ENCODE results near the gene CIAO2A.
"Not testable (repeated sequence)": the region's sequence is repeated elsewhere in the genome, so short reads cannot be mapped to it uniquely, and the experiment has no call there.

CIAO2A gene

DNA sequence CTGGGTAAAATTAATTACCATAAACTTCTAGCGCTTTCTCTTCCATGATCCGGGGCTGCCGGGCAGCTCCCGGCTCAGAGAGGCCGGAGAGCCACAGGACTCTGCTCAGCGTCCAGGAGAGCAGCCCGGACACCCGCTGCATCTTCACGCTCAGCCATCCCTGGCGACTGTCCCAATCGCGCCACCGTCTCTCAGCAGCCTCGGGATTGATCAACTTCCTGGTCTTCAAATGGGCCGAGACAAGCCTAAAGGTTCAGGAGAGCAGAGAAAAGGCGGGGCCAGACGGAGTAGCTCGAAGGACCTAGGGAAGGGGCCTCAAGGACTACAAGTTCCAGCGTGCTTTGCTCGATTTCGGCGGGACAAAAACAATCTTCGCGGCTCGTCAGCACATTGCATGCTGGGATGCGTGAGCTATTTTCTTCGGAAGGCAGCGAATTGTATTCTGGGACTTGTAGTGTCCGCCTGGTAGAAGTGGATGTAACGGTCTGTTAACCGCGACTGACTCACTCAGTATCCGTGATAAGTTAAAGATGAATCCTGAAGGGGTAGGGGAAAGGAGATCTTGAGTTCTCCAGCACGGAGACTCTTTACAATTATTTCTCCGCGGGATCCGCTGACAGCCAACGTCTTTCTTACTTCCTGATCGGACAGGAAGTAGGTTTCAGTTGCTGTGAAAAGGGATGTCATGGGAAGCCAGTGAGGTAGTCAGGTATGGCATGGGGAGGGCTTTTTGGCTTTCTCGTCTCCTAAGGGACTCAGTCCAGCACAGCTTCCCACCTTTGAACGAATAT, at the start of gene CIAO2A:
CIAO2A (minus strand) TSS at position 212 of the 791 bp plus-strand sequence; CDS start at position 142, 70 bp downstream.
- peak; percentile 97 for DNase-seq

DNA sequence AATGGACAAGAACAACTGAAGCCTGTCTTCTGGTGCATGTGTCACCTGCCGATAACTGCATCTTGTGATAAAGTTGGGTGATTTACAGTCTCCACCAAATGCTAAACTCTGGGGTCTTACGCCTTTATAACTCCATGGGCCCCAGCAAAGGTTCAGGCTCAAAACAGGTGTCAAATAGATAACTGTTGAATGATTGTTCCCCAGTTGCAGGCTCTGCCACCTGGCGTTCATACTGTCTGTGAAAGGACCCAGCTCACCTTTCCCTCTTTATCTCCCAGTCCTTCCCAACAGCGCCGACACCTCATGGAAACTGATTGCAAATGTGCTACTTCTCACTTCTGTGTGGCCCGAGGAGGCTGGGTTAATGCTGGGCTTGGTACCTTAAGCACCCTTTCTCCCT, 49.6 kb upstream of the CIAO2A start:
- DNase-seq, result no peak

GRCh38 chr15:64141798-64142512, 48.3 kb upstream of the CIAO2A start:
- DNase-seq, result peak; percentile 22

DNA sequence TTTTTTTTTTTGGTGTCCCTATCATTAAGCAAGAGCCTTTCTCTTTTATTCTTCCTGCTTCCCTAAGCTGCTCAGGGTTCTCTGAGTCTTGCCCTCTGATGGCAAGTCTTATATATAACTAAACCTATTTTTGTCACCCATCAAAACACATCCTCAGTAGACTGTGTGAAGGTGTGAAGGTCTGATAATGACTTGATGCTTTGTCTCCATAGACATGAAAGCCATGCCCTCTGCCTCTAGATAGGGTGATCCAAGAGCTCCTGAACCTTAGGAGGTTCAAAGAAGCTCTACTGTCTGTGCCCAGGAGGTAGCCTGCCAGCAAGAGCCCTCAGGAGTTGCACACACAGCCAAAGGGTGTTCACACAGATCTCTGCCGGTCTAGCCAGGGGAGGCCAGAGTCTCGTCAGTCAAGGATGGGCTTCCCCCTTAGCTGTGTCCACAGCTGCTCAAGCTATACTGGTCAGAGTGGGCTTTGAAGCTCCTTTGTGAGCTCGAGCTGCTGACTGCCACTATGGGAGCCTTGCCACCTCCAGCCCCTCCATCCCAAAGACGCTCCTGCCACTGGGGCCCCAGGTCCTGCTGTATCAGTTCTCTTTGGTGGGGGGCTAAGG, 44.8 kb upstream of the CIAO2A start:
- DNase-seq, result no peak

DNA sequence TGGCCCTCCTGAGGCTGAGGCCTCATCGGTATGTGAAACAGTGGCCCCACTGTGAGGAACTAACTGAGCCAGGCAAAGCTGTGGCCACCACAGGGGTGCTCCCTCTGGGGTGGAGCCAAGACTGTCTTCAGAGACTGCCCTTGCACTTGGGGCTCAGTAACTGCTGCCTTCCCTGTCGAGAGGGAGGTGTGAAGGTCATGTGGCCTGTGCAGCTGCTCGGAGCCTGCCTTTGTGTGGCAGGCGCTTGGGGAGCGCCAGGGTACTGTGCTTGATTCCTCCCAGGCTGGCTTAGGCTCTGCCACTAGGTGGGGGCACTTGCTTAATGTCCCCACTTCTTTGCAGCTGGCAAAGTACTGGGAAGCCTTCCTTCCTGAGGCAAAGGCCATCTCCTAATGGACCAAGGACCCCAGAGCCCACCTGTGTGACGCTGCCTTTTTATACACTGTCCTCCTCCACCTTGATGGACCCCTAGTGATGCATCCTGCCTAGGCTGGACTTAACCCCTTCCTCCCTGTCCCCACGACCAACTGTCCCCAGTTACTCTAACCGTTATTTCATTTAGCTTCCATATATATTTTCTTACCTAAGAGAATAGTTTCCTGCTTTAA, 43.7 kb upstream of the CIAO2A start:
- peak; percentile 62 for DNase-seq

DNA sequence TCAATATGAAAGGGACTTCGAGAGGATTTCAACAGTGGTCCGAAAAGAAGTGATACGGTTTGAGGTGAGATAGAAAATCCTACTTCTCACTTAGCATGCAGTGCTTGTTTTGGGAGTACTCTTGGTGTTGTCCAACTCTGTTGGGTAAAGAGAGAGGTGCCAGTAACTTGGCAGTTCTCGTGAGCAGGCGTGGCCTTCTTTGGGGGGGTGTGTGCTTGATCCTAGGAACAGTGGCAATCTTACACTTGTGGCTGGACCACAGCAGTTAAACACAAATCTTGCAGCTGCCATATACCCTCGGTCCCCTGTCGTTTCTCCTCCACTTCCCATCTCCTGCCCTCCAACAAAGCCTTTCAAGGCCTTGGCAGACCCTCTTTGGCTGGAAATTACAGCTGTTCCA, 42.7 kb upstream of the CIAO2A start:
- no peak for DNase-seq

GRCh38 chr15:64134345-64134829, 40.7 kb upstream of the CIAO2A start:
- peak; percentile 72 for DNase-seq

- DNase-seq, result no peak
These were observed 40.1 kb upstream of the CIAO2A start for GRCh38 chr15:64133623-64134344.

DNA sequence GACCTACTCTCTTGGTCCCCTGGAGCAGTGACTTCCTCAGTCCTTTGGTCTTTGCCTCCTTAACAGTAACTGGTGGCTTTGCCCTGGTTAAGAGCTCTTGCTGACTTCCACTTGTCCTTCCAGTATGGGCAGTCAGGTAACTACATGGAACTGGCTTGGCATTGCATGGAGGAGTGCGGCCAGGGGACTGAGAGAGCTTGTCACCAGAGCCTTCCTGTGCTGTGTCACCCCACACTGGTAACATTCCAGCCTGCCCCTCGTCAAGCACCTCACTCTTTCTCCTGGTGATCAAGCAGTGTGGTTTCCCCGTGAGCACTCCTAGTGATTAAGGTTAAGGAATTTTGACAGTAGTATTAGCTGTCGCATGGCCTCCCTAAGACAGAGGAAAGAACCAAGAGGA, 38.6 kb upstream of the CIAO2A start:
- DNase-seq, result no peak

- peak; percentile 42 for DNase-seq
These were observed 37.9 kb upstream of the CIAO2A start for GRCh38 chr15:64131547-64131946.

DNA sequence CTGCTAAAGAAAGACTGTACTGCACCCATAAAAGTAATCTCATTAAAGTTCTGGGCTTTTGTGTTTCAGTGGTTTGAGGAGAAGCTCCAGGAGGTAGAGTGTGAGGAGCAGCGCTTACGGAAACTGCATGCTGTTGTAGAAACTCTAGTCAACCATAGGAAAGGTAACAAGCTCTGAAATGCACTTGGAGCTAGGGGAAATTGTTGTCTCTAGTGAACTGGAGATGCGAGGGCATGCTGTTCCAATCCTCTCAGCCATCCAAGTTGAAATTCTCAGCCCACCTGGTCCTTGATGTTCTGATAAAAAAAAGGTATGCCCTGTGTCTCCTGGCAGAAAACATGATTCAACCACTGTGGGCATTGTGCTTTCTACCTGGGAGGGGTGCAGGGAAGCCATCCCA, 36.5 kb upstream of the CIAO2A start:
- DNase-seq, result no peak

GRCh38 chr15:64127521-64128270, 34.1 kb upstream of the CIAO2A start:
- DNase-seq, result no peak

- DNase-seq, result no peak
These were observed 32.3 kb upstream of the CIAO2A start for GRCh38 chr15:64125978-64126377.

GRCh38 chr15:64122936-64123351, 29.3 kb upstream of the CIAO2A start:
- peak; percentile 91 for DNase-seq

GRCh38 chr15:64122444-64122843, 28.8 kb upstream of the CIAO2A start:
- DNase-seq, result no peak

- no peak for DNase-seq
These were observed 28.0 kb upstream of the CIAO2A start for GRCh38 chr15:64121614-64122013.

GRCh38 chr15:64120322-64120721, 26.7 kb upstream of the CIAO2A start:
- DNase-seq, result not testable (repeated sequence)

DNA sequence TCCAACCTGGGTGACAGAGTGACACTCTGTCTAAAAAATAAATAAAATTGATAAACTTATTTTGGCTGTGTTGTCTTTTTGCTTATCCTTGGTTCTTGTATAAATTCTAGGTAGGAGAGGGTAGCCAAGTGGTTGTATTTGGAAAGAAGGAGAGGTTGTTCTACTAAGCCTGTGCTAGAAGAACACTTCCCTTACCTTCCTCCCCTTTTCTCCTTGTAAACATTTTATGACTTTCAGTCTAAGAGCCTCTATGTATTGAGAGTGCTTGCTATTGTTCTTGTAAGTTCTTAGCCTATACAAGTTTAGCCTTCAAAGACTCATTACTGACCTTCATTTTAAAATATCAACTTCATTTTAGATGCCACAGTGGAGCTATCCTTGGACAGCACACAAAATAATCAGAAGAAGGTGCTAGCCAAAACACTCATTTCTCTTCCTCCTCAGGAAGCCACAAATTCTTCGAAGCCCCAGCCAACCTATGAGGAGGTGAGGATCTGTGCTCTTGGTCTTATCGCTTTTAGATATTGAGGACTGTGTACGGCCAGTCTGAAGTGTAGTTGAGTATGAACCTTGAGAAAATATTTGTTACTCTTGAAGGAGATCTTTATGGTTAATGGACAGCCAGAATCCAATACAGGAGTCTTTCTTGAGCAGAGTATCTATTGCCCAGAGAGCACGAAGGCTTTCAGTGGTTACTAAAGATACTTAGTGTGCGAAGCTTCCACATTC, 24.3 kb upstream of the CIAO2A start:
- DNase-seq, result no peak

DNA sequence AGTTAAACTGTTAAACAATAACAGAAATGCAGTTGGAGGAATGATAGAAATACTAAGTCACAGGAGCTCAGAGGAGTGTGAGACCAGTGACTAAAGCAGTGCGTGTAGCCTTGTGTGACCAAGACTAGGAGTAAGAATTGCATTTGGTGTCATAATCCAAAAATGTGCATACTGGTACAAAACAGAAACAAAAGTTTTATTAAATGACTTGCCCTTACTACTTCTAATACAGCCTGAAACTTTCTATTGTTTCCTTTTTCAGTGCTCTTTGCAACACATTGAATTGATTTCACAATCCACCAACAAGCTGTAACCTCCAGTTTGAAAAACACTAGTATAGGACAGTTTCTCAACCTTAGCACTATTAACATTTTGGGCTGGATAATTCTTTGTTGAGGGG, 19.3 kb upstream of the CIAO2A start:
- no peak for DNase-seq

DNA sequence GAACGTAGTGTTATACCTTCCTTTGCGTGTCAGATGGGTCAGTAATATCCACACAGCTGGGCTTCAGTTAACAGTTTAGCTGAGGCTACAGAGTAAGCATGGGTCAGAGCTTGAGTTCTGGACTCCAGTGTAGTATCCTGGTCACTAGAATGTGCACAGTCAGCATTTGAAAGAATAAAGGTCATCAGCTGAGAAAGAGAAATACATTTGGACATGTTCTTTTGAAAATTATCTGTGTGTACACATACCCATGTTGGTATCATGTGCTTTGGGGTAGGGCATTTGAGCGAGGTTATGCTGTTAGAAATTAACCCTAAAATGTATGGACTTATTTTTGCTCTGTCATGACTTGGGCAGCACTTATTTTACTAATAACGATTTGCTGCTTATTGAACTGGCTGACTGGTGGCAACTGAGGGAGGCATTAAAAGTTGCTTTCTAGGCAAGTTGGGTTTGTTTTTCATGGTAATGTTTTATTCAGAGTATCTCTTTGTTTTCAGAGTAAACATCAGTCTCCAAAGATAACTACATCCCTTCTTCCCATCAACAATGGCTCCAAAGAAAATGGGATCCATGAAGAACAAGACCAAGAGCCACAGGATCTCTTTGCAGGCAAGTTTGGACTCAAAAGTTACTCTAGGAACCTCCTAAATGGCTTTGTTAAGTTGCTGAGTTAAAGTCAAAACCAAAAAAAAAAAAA, 18.6 kb upstream of the CIAO2A start:
- DNase-seq, result peak; percentile 16

Data from midbrain (tissue), 1 donor.